NCI-H524 (cell line): ENCODE measurements around the gene FOXD4.
"Not testable (repeated sequence)": the region's sequence is repeated elsewhere in the genome, so short reads cannot be mapped to it uniquely, and the experiment has no call there.

Source experiments
- DNase-seq, 2 experiments: peaks; one replicate each; lab custom pipeline; 2025; lab: John Stamatoyannopoulos, UW

FOXD4 gene

GRCh38 chr9:93909-94308 lies 24.3 kb downstream of the FOXD4 start:
- peak in 1 of 2 experiments; percentile 10 for DNase-seq

- DNase-seq = not testable (repeated sequence)
Measured at GRCh38 chr9:90851-91250, 27.4 kb downstream of the FOXD4 start.

- DNase-seq = not testable (repeated sequence)
Measured at GRCh38 chr9:88396-89037, 29.7 kb downstream of the FOXD4 start.

GRCh38 chr9:87860-88259 lies 30.4 kb downstream of the FOXD4 start:
- not testable (repeated sequence) for DNase-seq

GRCh38 chr9:87105-87504 lies 31.1 kb downstream of the FOXD4 start:
- not testable (repeated sequence) for DNase-seq

GRCh38 chr9:86697-87096 lies 31.5 kb downstream of the FOXD4 start:
- not testable (repeated sequence) for DNase-seq

- not testable (repeated sequence) for DNase-seq
Measured at GRCh38 chr9:82932-83689, 35.1 kb downstream of the FOXD4 start.

- not testable (repeated sequence) for DNase-seq
Measured at GRCh38 chr9:78333-78732, 39.9 kb downstream of the FOXD4 start.

GRCh38 chr9:76389-76788 lies 41.8 kb downstream of the FOXD4 start:
- DNase-seq = not testable (repeated sequence)

- not testable (repeated sequence) for DNase-seq
Measured at GRCh38 chr9:73900-74525, 44.2 kb downstream of the FOXD4 start.

- DNase-seq = not testable (repeated sequence)
Measured at GRCh38 chr9:73076-73899, 44.9 kb downstream of the FOXD4 start.
